ENCODE results near the gene HOXB1. TPM values are rescaled to one million over a fixed set of nuclear protein-coding genes. Genes with fewer than 3 reads are reported as not detected.

Gene HOXB1
- polyA plus RNA-seq, 1 of the 3 experiments (the other 2 are of a cell fraction), result not detected

- TF ChIP-seq PBX3 (IDR thresholded peaks at IDR 0.05) (peak; percentile 91), RCOR1 (IDR thresholded peaks at IDR 0.05; ENCODE audit: low read length) (no peak), FOXJ3 (CRISPR knock-in tag; IDR thresholded peaks at IDR 0.05) (no peak), TEAD4 (IDR thresholded peaks at IDR 0.05; ENCODE audit: borderline replicate concordance, insufficient read depth) (peak; percentile 97), CTCF (IDR thresholded peaks at IDR 0.05) (no peak), EZH2phosphoT487 (IDR thresholded peaks at IDR 0.05; ENCODE audit: borderline replicate concordance, low read depth) (no peak), MAX (IDR thresholded peaks at IDR 0.05; ENCODE audit: low read depth) (peak; percentile 57), GABPA (IDR thresholded peaks at IDR 0.05; ENCODE audit: low read depth) (peak; percentile 32; the same call in 1 of the 2 replicates), NRF1 (IDR thresholded peaks at IDR 0.05; ENCODE audit: low read depth, low read length) (no peak), MEF2A (IDR thresholded peaks at IDR 0.05; ENCODE audit: borderline replicate concordance, low read depth) (peak; percentile 43; the same call in 1 of the 2 replicates), SMC3 (IDR thresholded peaks at IDR 0.05; ENCODE audit: low read depth, low read length) (no peak), YY1 (IDR thresholded peaks at IDR 0.05; ENCODE audit: low read depth) (0 out of 2 replicates have a peak, but pooled peaks have one; percentile 16), SIN3A (IDR thresholded peaks at IDR 0.05; ENCODE audit: borderline replicate concordance, low read depth, low read length) (peak; percentile 88; the same call in 1 of the 2 replicates), CHD2 (IDR thresholded peaks at IDR 0.05; ENCODE audit: low read length, partially characterized antibody) (no peak), RAD21 (IDR thresholded peaks at IDR 0.05; ENCODE audit: low read length) (no peak), IRF3 (IDR thresholded peaks at IDR 0.05; ENCODE audit: low read depth, low read length) (no peak), REST (IDR thresholded peaks at IDR 0.05; ENCODE audit: low read depth, low read length) (peak; percentile 68), EP300 (IDR thresholded peaks at IDR 0.05; ENCODE audit: borderline replicate concordance in 1 of 2, low read depth in 1 of 2, low read length in 1 of 2) (peak; percentile 16 to 96; a peak in 2 of 4 replicates)
Measured at GRCh38 chr17:48483471-48484131, 47.2 kb downstream of the HOXB1 start (continued).

All from SK-N-SH (cell line).